K562 (cell line): Measurements from ENCODE around the gene FBXL4. TPM values are rescaled to one million over a fixed set of nuclear protein-coding genes. Genes with fewer than 3 reads are reported as not detected.

Experiments used
- ATAC-seq: fragments of 200-7000 bp; cut with Tn5 transposase; 3 replicates; pipeline ENCODE4 v1.9.1; 2020; ENCODE audit warnings: moderate library complexity
- Bru-seq: library from RNA; stranded (reverse); fragments of 400-500 nt; gene quantifications from one replicate; lab custom pipeline; 2021; lab: Mats Ljungman, UMichigan
- BruChase-seq, 2 experiments: library from RNA; stranded (reverse); fragments of 400-500 nt; gene quantifications; one replicate each; lab custom pipeline; 2021; lab: Mats Ljungman, UMichigan
- BruUV-seq: library from RNA; stranded (reverse); fragments of 400-500 nt; replicated peaks from 2 replicates; lab custom pipeline; 2021; lab: Mats Ljungman, UMichigan
- CTCF ChIA-PET: fragments of 300-600 bp; formaldehyde crosslinking; extraction: SDS; loops from one replicate; lab custom pipeline; 2021; ENCODE audit warnings: low intra/inter-chr PET ratio; lab: Yijun Ruan, JAX
- POLR2A ChIA-PET: fragments of 300-600, 350-650 bp; sonication (Branson Sonifier 250); formaldehyde crosslinking; extraction: SDS; loops from one replicate; lab custom pipeline; 2021; ENCODE audit warnings: antibody characterized with exemption, inconsistent platforms; lab: Yijun Ruan, JAX
- DNase-seq, 4 experiments: peaks; one replicate each; pipeline versions ENCODE4 v3.0.0 to v3.0.0-alpha.2; 2011 to 2018; ENCODE audit warnings: low spot score in 3 of 4, mixed read lengths in 3 of 4; ENCODE audit errors: extremely low read depth in 1 of 4
- FAIRE-seq: peaks from 2 replicates; lab custom pipeline; 2011; peaks lifted over from hg19 to GRCh38; lab: Jason Lieb, UNC
- H2AFZ ChIP-seq: 2 replicates; pipeline ENCODE4 v1.6.0; 2011; ENCODE audit warnings: low read depth, low read length, control low read depth, inconsistent platforms
- H3K27ac ChIP-seq: fragments of 200-600 bp; 3 replicates; pipeline ENCODE4 v1.8.0; 2011; ENCODE audit warnings: low read depth, mild to moderate bottlenecking, control low read depth, inconsistent platforms, low read length, moderate library complexity, mixed read lengths; ENCODE audit errors: extremely low read depth
- H3K27me3 ChIP-seq, 2 experiments: fragments of 300-600 bp in 1 of 2; 2 replicates in 1 of 2; 3 replicates in 1 of 2; pipeline versions ENCODE4 v1.6.0 to v1.8.0; 2011; ENCODE audit warnings: inconsistent platforms in 2 of 2, low read length in 2 of 2, mild to moderate bottlenecking in 1 of 2, mixed read lengths in 1 of 2, moderate library complexity in 1 of 2; ENCODE audit not compliant: control insufficient read depth in 2 of 2, insufficient read depth in 2 of 2
- H3K36me3 ChIP-seq: fragments of 300-600 bp; 3 replicates; pipeline ENCODE4 v1.8.0; 2011; ENCODE audit warnings: mild to moderate bottlenecking, low read length, inconsistent platforms; ENCODE audit not compliant: control insufficient read depth, insufficient read depth
- H3K4me1 ChIP-seq, 2 experiments: fragments of 200-600 bp in 1 of 2; replicated peaks in 1 of 2; 2 replicates in 1 of 2; 3 replicates in 1 of 2; pipeline versions ENCODE4 v1.5.1 to v1.8.0; 2011; ENCODE audit warnings: inconsistent platforms in 2 of 2, low read length in 2 of 2, mild to moderate bottlenecking in 1 of 2, mixed read lengths in 1 of 2, moderate library complexity in 1 of 2; ENCODE audit not compliant: control insufficient read depth in 2 of 2, insufficient read depth in 2 of 2
- H3K4me2 ChIP-seq: 2 replicates; pipeline ENCODE4 v1.6.1; 2011; ENCODE audit warnings: low read length, control low read depth, inconsistent platforms, mixed read lengths; ENCODE audit not compliant: insufficient read depth
- H3K4me3 ChIP-seq: fragments of 200-600 bp; sonication (generic), shearing (Covaris generic); 2 replicates; pipeline ENCODE4 v1.5.1; 2016; ENCODE audit warnings: control low read depth, inconsistent platforms
- H3K79me2 ChIP-seq: fragments of 200-600 bp; 3 replicates; pipeline ENCODE4 v1.8.0; 2011; ENCODE audit warnings: low read length, inconsistent platforms; ENCODE audit not compliant: control insufficient read depth, insufficient read depth
- H3K9ac ChIP-seq, 2 experiments: 2 replicates each; pipeline versions ENCODE4 v1.6.0 to v1.6.1; 2011; ENCODE audit warnings: low read depth in 2 of 2, low read length in 2 of 2, control low read depth in 1 of 2, inconsistent platforms in 1 of 2, mild to moderate bottlenecking in 1 of 2, mixed read lengths in 1 of 2; ENCODE audit not compliant: insufficient read depth in 1 of 2
- H3K9me1 ChIP-seq: one replicate; pipeline ENCODE4 v1.6.0; 2011; ENCODE audit warnings: inconsistent platforms, mild to moderate bottlenecking, low read length, moderate library complexity; ENCODE audit not compliant: control insufficient read depth, insufficient read depth
- H3K9me3 ChIP-seq: replicated peaks from 2 replicates; pipeline ENCODE4 v1.5.1; 2011; ENCODE audit warnings: low read depth, low read length, inconsistent platforms; ENCODE audit not compliant: control insufficient read depth, insufficient read depth
- H4K20me1 ChIP-seq: replicated peaks from 2 replicates; pipeline ENCODE4 v1.6.1; 2011; ENCODE audit warnings: low read length, inconsistent platforms, mixed read lengths; ENCODE audit not compliant: control insufficient read depth, insufficient read depth
- ETS1 ChIP-seq: conservative IDR thresholded peaks from 2 replicates; pipeline ENCODE4 v1.6.1; 2011; ENCODE audit warnings: low read depth, mild to moderate bottlenecking, low read length; ENCODE audit not compliant: control insufficient read depth
- GABPA ChIP-seq: fragments of 200-800 bp; sonication (Bioruptor generic); conservative IDR thresholded peaks from 2 replicates; pipeline ENCODE4 v1.6.1; 2016; ENCODE audit warnings: low read depth, missing genetic modification characterization, missing compliant biosample characterization
- GABPB1 ChIP-seq: sonication (generic); formaldehyde crosslinking; IDR thresholded peaks from 2 replicates; pipeline ENCODE4 v1.8.0; 2022; ENCODE audit warnings: mild to moderate bottlenecking, missing genetic modification reagents
- MAX ChIP-seq: sonication (generic); formaldehyde crosslinking; IDR thresholded peaks from 2 replicates; pipeline ENCODE4 v1.9.0; 2022; ENCODE audit warnings: mild to moderate bottlenecking, missing genetic modification reagents
- NR2F6 ChIP-seq: fragments of 450-650 bp; formaldehyde crosslinking; IDR thresholded peaks from 2 replicates; pipeline ENCODE4 v1.4.0; 2020; ENCODE audit warnings: mild to moderate bottlenecking
- POLR2AphosphoS2 ChIP-seq: IDR thresholded peaks from 2 replicates; pipeline ENCODE4 v1.6.1; 2012; ENCODE audit warnings: low read length, improper control_type of control experiment
- POLR2H ChIP-seq: IDR thresholded peaks from 2 replicates; pipeline ENCODE4 v1.6.1; 2016; ENCODE audit warnings: missing genetic modification characterization, low read depth, mild to moderate bottlenecking, control low read depth, missing compliant biosample characterization, moderate library complexity
- RAD21 ChIP-seq, 2 experiments: fragments of 250-450 bp in 1 of 2; fragments of 450-650 bp in 1 of 2; sonication (Bioruptor Pico) in 1 of 2; formaldehyde crosslinking in 1 of 2; IDR thresholded peaks in 1 of 2; conservative IDR thresholded peaks in 1 of 2; 2 replicates each; pipeline versions ENCODE4 v1.4.0 to v1.8.0; 2020 to 2022; ENCODE audit warnings: mild to moderate bottlenecking in 2 of 2, moderate library complexity in 1 of 2
- RNF2 ChIP-seq: sonication (generic); IDR thresholded peaks from 2 replicates; pipeline ENCODE4 v1.6.1; 2016
- SETDB1 ChIP-seq: IDR thresholded peaks from one replicate; pipeline ENCODE4 v1.6.1; 2012; ENCODE audit warnings: low read length, control low read depth, inconsistent platforms
- TAF1 ChIP-seq: IDR thresholded peaks from 2 replicates; pipeline ENCODE4 v1.6.1; 2011; ENCODE audit warnings: mild to moderate bottlenecking, low read length, moderate library complexity; ENCODE audit not compliant: insufficient read depth, control insufficient read depth, severe bottlenecking; ENCODE audit errors: extremely low read depth
- TBP ChIP-seq: optimal IDR thresholded peaks from 2 replicates; pipeline ENCODE3; 2011; ENCODE audit warnings: low read depth, low read length, improper control_type of control experiment
- TCFL5 ChIP-seq: fragments of 250-450 bp; sonication (Bioruptor Pico); conservative IDR thresholded peaks from 2 replicates; pipeline ENCODE4 v1.6.1; 2021; ENCODE audit warnings: mild to moderate bottlenecking, moderate library complexity, matching md5 sums
- ZNF766 ChIP-seq: fragments of 200-800 bp; sonication (Bioruptor generic); conservative IDR thresholded peaks from 2 replicates; pipeline ENCODE4 v1.6.1; 2016; ENCODE audit warnings: missing genetic modification characterization, missing compliant biosample characterization
- WGBS: fragments of 100-300 bp; shearing (Covaris generic); methylation state at CpG from one replicate; pipeline ENCODE4 v1.1.6; 2016; ENCODE audit warnings: low coverage, mixed read lengths; ENCODE audit not compliant: insufficient coverage; ENCODE audit errors: missing lambda C conversion rate; 5-methylcytosine and 5-hydroxymethylcytosine counted together
- in situ Hi-C: fragments of 300-500 bp; cut with MboI; formaldehyde crosslinking; loops from 4 replicates; pipeline ENCODE4 v1.15.0; 2018; ENCODE audit warnings: inconsistent platforms, mixed read lengths
- intact Hi-C: fragments of 100-400 bp; cut with micrococcal nuclease; formaldehyde crosslinking; loops from 2 replicates; pipeline ENCODE4 v1.14.2; 2022
- long read RNA-seq, 3 experiments: library from polyadenylated mRNA in 2 of 3; library from RNA in 1 of 3; unstranded in 2 of 3; stranded (forward) in 1 of 3; transcript quantifications; one replicate each; pipeline ENCODE4 v2.0.0, GENCODE V29; 2019 to 2022
- polyA minus RNA-seq, 3 experiments: library from RNA; depleted of rRNA, polyadenylated mRNA; stranded (reverse); fragments of >200 nt; gene quantifications; 2 replicates each; pipeline ENCODE4 v1.2.3, GENCODE V29; 2011
- polyA plus RNA-seq, 8 experiments: library from polyadenylated mRNA; depleted of rRNA in 4 of 8; stranded (reverse) in 5 of 8; unstranded in 3 of 8; fragments of >200 nt; fragmentation: Nextera tagmentation in 2 of 8; fragmentation: Illumina TruSeq in 1 of 8; extraction: Ambion mirVana in 2 of 8; extraction: Trizol in 1 of 8; gene quantifications; 2 replicates each; pipeline versions ENCODE4 v1.2.1 to v1.2.3, GENCODE V29; 2011 to 2014; ENCODE audit warnings: inconsistent platforms in 1 of 8, missing spikeins in 1 of 8
- total RNA-seq, 7 experiments: library from RNA; depleted of rRNA in 6 of 7; stranded (reverse); fragments of >200 nt in 6 of 7; fragmentation: Illumina TruSeq in 2 of 7; extraction: Trizol in 2 of 7; gene quantifications; 2 replicates each; pipeline versions ENCODE4 v1.2.1 to v1.2.3, GENCODE V29; 2011 to 2021; ENCODE audit warnings: low replicate concordance in 1 of 7

Gene FBXL4
- total RNA-seq (2011; cell fraction: chromatin; rRNA removed; ENCODE audit: low replicate concordance): 32.1 and 54.0 TPM in 2 replicates
- total RNA-seq (2011; cell fraction: nucleolus; rRNA removed): 8.3 and 10.7 TPM in 2 replicates
- total RNA-seq (2011; cell fraction: nucleoplasm; rRNA removed): 22.6 and 42.0 TPM in 2 replicates
- total RNA-seq (2014; rRNA removed): 4.4 and 5.0 TPM in 2 replicates
- 13.5 and 14.7 TPM in 2 replicates for total RNA-seq (2014; rRNA removed; fragmentation: Illumina TruSeq; extraction: Trizol)
- total RNA-seq (2015; rRNA removed; fragmentation: Illumina TruSeq; extraction: Trizol): 10.1 and 10.5 TPM in 2 replicates
- 10.1 and 10.5 TPM in 2 replicates for total RNA-seq (2021)
- 19.7 and 23.1 TPM in 2 replicates for polyA plus RNA-seq (2011; rRNA removed)
- 7.4 and 13.5 TPM in 2 replicates for polyA plus RNA-seq (2011; cell fraction: cytosol; rRNA removed)
- 12.9 and 17.7 TPM in 2 replicates for polyA plus RNA-seq (2011; cell fraction: nucleus; rRNA removed)
- 4.8 and 5.3 TPM in 2 replicates for polyA plus RNA-seq (2012)
- 7.1 and 7.7 TPM in 2 replicates for polyA plus RNA-seq (2014; fragmentation: Illumina TruSeq; extraction: Trizol)
- 1 to 10 TPM; 4.2 to 4.6 TPM for polyA plus RNA-seq (2014; fragmentation: Nextera tagmentation; extraction: Ambion mirVana)
- 5.1 and 5.8 TPM in 2 replicates for polyA plus RNA-seq (2014; rRNA removed)
- 44.1 and 48.5 TPM in 2 replicates for polyA minus RNA-seq (2011; rRNA and poly(A)+ RNA removed)
- 9.6 and 10.3 TPM in 2 replicates for polyA minus RNA-seq (2011; cell fraction: cytosol; rRNA and poly(A)+ RNA removed)
- 12.7 and 19.0 TPM in 2 replicates for polyA minus RNA-seq (2011; cell fraction: nucleus; rRNA and poly(A)+ RNA removed)
- percentile 87 among the genes with signal in this experiment for Bru-seq, nascent RNA
- percentile 89 among the genes with signal in this experiment for BruChase-seq, experiment 1, labeled RNA remaining after a 2-hour chase
- BruChase-seq, experiment 2, labeled RNA remaining after a 6-hour chase: percentile 84 among the genes with signal in this experiment
- long read RNA-seq, experiment 1, full-length matches to known transcripts: 7 of 23 reads
- long read RNA-seq, experiment 1, partial matches to known transcripts: 4 of 23 reads
- long read RNA-seq, experiment 1, other reads (novel, unspliced or antisense): 12 of 23 reads
- long read RNA-seq, experiment 2, full-length matches to known transcripts: 1 of 7 reads
- long read RNA-seq, experiment 2, partial matches to known transcripts: 1 of 7 reads
- long read RNA-seq, experiment 2, other reads (novel, unspliced or antisense): 5 of 7 reads
- long read RNA-seq, experiment 3, full-length matches to known transcripts: 5 of 9 reads
- long read RNA-seq, experiment 3, partial matches to known transcripts: 2 of 9 reads
- long read RNA-seq, experiment 3, other reads (novel, unspliced or antisense): 2 of 9 reads

- DNase-seq (peak; percentile 93 to 95 (median 94)), FAIRE-seq (peak; percentile 91), ATAC-seq (peak; percentile 96)
- H3K79me2 ChIP-seq: peaks cover 48% of the 10 kb centered on the region
- in situ Hi-C loops (no loop called here), intact Hi-C loops (no loop called here)
- H3K27me3 ChIP-seq: no peaks in the 10 kb centered on the region
- ChIA-PET POLR2A (interaction anchor here (0.6 to 1.0 kb wide), 3 partner anchors 8 to 113 kb away, joined by 3 to 4 read pairs (median 3); no protein-coding TSS in a partner anchor), CTCF (interaction anchor here (0.5 kb wide), 1 partner anchor 13 kb away, joined by 3 read pairs; no protein-coding TSS in a partner anchor)
- BruUV-seq: no TSS peak
- peaks cover 4 to 17% of the 10 kb centered on the region in 2 experiments for H3K4me1 ChIP-seq
- H3K9me1 ChIP-seq: no peaks in the 10 kb centered on the region
- no peaks in the 10 kb centered on the region for H3K36me3 ChIP-seq
- H3K27ac ChIP-seq: peak within 1 kb of the TSS; percentile 97
- H4K20me1 ChIP-seq: no peaks in the 10 kb centered on the region
- peak within 1 kb of the TSS; percentile 61 for H3K4me3 ChIP-seq
- 4% methylated on average over 41 of the region's 93 CpGs for WGBS
- H3K9ac ChIP-seq: peak within 1 kb of the TSS; percentile 92 to 97
- no peaks in the 10 kb centered on the region for H3K9me3 ChIP-seq
- peak within 1 kb of the TSS; percentile 100 for H2AFZ ChIP-seq
- H3K4me2 ChIP-seq: peak within 1 kb of the TSS; percentile 97
- TF ChIP-seq TAF1: peak; percentile 77
- peak; percentile 94 for TF ChIP-seq MAX (CRISPR knock-in tag)
- TF ChIP-seq TCFL5 (CRISPR knock-in tag): no peak
- 0 out of 2 replicates have a peak, but pooled peaks have one; percentile 29 for TF ChIP-seq ZNF766 (CRISPR knock-in tag)
- TF ChIP-seq RAD21 (CRISPR knock-in tag; conservative IDR thresholded peaks at IDR 0.05 in 1 of 2, IDR thresholded peaks at IDR 0.05 in 1 of 2): no peak
- peak; percentile 74 for TF ChIP-seq POLR2H (tag)
- peak; percentile 44 for TF ChIP-seq TBP
- TF ChIP-seq POLR2AphosphoS2: no peak
- peak; percentile 82 for TF ChIP-seq GABPA (tag)
- TF ChIP-seq ETS1: no peak; the same call in 1 of the 2 replicates
- no peak for TF ChIP-seq SETDB1
- no peak for TF ChIP-seq NR2F6 (CRISPR knock-in tag)
- TF ChIP-seq RNF2: 0 out of 2 replicates have a peak, but pooled peaks have one; percentile 39
- 0 out of 2 replicates have a peak, but pooled peaks have one; percentile 53 for TF ChIP-seq GABPB1
Observed at GRCh38 chr6:98947411-98948292, at the start of gene FBXL4. FBXL4 (minus strand) TSS chr6:98947946; CDS start chr6:98926988, 20,958 bp downstream.
